ENCODE measurements around the gene CCR1.

GRCh38 chr3:46221938-46222337 is 13.8 kb upstream of the CCR1 start:
- TF ChIP-seq CTCF (conservative IDR thresholded peaks at IDR 0.05) (no peak), ZFX (IDR thresholded peaks at IDR 0.05) (no peak)

Measured in C4-2B (cell line).